SK-N-MC (cell line): Measurements from ENCODE around the gene PCDHA13.
A peak's percentile ranks its signal among the peaks of the same experiment; 100 is the strongest.

Experiments used
- DNase-seq: peaks from one replicate; pipeline ENCODE4 v3.0.0-alpha.2; 2011; ENCODE audit warnings: low read depth, low spot score
- H3K27ac ChIP-seq: fragments of 200-600 bp; sonication (generic); 2 replicates; pipeline ENCODE4 v1.5.1; 2016; ENCODE audit warnings: mixed run types
- H3K36me3 ChIP-seq: fragments of 200-600 bp; sonication (generic); 2 replicates; pipeline ENCODE4 v1.6.1; 2017; ENCODE audit warnings: antibody characterized with exemption, low read length, mixed read lengths; ENCODE audit not compliant: insufficient read depth
- H3K4me3 ChIP-seq: fragments of 200-600 bp; sonication (generic); 2 replicates; pipeline ENCODE4 v1.5.1; 2016
- H3K9ac ChIP-seq: fragments of 200-600 bp; sonication (generic); 2 replicates; pipeline ENCODE4 v1.8.0; 2017; ENCODE audit warnings: mixed run types, mixed read lengths; ENCODE audit not compliant: insufficient read length
- H3K9me3 ChIP-seq: fragments of 200-600 bp; sonication (generic); 2 replicates; pipeline ENCODE4 v1.6.1; 2017; ENCODE audit warnings: low read depth, mild to moderate bottlenecking, antibody characterized with exemption, low read length, moderate library complexity, mixed read lengths
- EZH2 ChIP-seq: fragments of 200-600 bp; sonication (generic); IDR thresholded peaks from one replicate; pipeline ENCODE4 v1.6.1; 2017; ENCODE audit warnings: antibody characterized with exemption
- FOXP2 ChIP-seq: optimal IDR thresholded peaks from 2 replicates; pipeline ENCODE3; 2011; ENCODE audit warnings: mild to moderate bottlenecking, moderate library complexity; ENCODE audit not compliant: insufficient read depth; ENCODE audit errors: extremely low read length, control extremely low read depth
- POLR2AphosphoS5 ChIP-seq: IDR thresholded peaks from 2 replicates; pipeline ENCODE4 v1.6.1; 2012; ENCODE audit warnings: mild to moderate bottlenecking, low read depth, low read length, borderline replicate concordance

PCDHA13 gene

GRCh38 chr5:140916325-140916724 lies 34.4 kb downstream of the PCDHA13 start:
- no peak for DNase-seq
- TF ChIP-seq POLR2AphosphoS5 (no peak), FOXP2 (no peak), EZH2 (no peak)
- Histone ChIP-seq H3K9me3 (no peaks in the 10 kb centered on the region), H3K36me3 (no peaks in the 10 kb centered on the region), H3K9ac (no peak overlapping the region), H3K4me3 (no peak overlapping the region), H3K27ac (no peak overlapping the region)

DNA sequence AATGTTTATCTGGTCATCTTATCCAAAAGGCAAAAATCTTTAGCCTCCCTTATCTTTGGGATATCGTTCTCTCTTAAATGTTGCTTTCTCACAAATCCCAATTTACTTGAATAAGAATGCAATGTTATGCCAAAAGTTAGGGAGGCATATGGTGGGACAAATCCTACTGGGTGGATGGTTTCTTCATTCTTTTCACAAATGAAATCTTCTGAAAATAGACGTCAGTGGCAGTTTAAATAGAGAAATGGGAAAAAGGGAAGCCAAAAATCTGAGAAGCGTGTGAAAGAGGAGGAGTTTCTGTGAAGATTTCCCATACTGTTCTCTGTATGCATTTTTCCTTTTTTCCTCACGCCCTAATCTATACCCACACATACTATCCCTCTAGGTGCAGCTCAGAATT lies 41.7 kb downstream of the PCDHA13 start:
- H3K9ac ChIP-seq, result no peak overlapping the region
- no peaks in the 10 kb centered on the region for H3K36me3 ChIP-seq
- no peak overlapping the region for H3K27ac ChIP-seq
- TF ChIP-seq POLR2AphosphoS5 (no peak), EZH2 (no peak), FOXP2 (no peak)
- H3K4me3 ChIP-seq, result no peak overlapping the region
- no peaks in the 10 kb centered on the region for H3K9me3 ChIP-seq
- DNase-seq, result no peak

DNA sequence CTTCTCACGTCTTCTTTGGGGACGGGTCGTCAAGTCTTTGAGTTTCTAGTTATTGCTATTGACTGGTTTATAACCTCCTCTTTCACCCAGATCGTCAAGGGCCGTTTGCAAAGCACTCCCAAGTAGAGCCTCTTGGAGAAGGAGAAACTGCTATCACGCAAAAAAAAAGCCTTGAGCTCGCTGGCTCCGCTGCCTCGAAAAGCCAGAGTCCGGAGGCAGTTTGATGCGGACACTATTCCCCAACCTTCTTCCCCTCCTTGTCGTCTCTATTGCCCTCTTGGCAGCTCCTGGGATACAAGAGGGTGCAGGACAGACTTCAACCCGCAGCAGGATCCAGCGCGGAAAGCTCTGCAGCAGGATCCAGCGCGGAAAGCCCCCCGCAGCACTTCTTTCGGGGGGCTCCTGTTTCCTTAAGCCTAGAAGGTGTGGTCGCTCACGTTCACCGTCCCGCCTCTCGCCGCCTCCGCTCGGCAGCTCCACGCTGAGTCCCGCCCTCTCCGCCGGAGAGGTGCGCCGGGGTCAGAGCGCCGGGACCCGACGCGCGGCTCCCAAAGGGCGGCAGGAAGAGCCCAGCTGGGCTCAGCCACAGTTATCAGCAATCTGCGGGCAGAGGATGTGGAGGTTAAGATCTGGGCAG lies 44.0 kb downstream of the PCDHA13 start, which contains the start of gene PCDHAC1:
PCDHAC1 (plus strand) TSS at position 494 of the 637 bp plus-strand sequence. CDS start 594 bp downstream, outside the sequence.
- H3K27ac ChIP-seq, result no peak within 1 kb of the TSS
- peak within 1 kb of the TSS; percentile 87 for H3K4me3 ChIP-seq
- no peak for TF ChIP-seq EZH2
- TF ChIP-seq POLR2AphosphoS5, result no peak
- no peak for TF ChIP-seq FOXP2
- DNase-seq, result no peak
- H3K9ac ChIP-seq, result peak within 1 kb of the TSS; percentile 58
- no peaks in the 10 kb centered on the region for H3K36me3 ChIP-seq
- H3K9me3 ChIP-seq, result no peaks in the 10 kb centered on the region

GRCh38 chr5:140926443-140927227 lies 44.7 kb downstream of the PCDHA13 start:
- Histone ChIP-seq H3K9me3 (no peaks in the 10 kb centered on the region), H3K9ac (peak overlapping the region; percentile 58), H3K4me3 (peak overlapping the region; percentile 87)

GRCh38 chr5:140927228-140927573 lies 45.3 kb downstream of the PCDHA13 start:
- H3K36me3 ChIP-seq, result no peaks in the 10 kb centered on the region
- peak overlapping the region; percentile 87 for H3K4me3 ChIP-seq
- no peak overlapping the region for H3K9ac ChIP-seq
- H3K27ac ChIP-seq, result no peak overlapping the region
- TF ChIP-seq FOXP2, result no peak
- TF ChIP-seq EZH2, result no peak
- TF ChIP-seq POLR2AphosphoS5, result no peak
- no peak for DNase-seq
- no peaks in the 10 kb centered on the region for H3K9me3 ChIP-seq

More at GRCh38 chr5:140926443-140927227, 44.7 kb downstream of the PCDHA13 start:
- Histone ChIP-seq H3K27ac (no peak overlapping the region), H3K36me3 (no peaks in the 10 kb centered on the region)
- no peak for DNase-seq
- no peak for TF ChIP-seq POLR2AphosphoS5
- no peak for TF ChIP-seq EZH2
- no peak for TF ChIP-seq FOXP2
